HG03520 (cell line): Measurements from ENCODE around the gene CERT1.
"Not testable (repeated sequence)": the region's sequence is repeated elsewhere in the genome, so short reads cannot be mapped to it uniquely, and the experiment has no call there.

Source experiments
- ATAC-seq: cut with Tn5 transposase; IDR thresholded peaks from one replicate; pipeline ENCODE4 v1.9.1; 2021; ENCODE audit warnings: mild to moderate bottlenecking, moderate library complexity; ENCODE audit not compliant: unreplicated experiment

CERT1 gene

GRCh38 chr5:75511435-75512382 is at the start of gene CERT1, which contains the start of gene POLK:
Gene CERT1, minus strand, starts transcription at chr5:75511629. Its CDS starts 422 bp downstream, at chr5:75511207.
Gene POLK, plus strand, starts transcription at chr5:75511891.
- peak; percentile 83 for ATAC-seq

GRCh38 chr5:75560655-75561054 is 49.2 kb upstream of the CERT1 start:
- not testable (repeated sequence) for ATAC-seq

- no peak for ATAC-seq
Observed at GRCh38 chr5:75558981-75559632, 47.7 kb upstream of the CERT1 start.

GRCh38 chr5:75558221-75558620 is 46.8 kb upstream of the CERT1 start:
- ATAC-seq, result no peak

GRCh38 chr5:75553358-75553757 is 41.9 kb upstream of the CERT1 start:
- no peak for ATAC-seq

GRCh38 chr5:75552764-75553163 is 41.3 kb upstream of the CERT1 start:
- no peak for ATAC-seq

GRCh38 chr5:75551471-75551870 is 40.0 kb upstream of the CERT1 start:
- ATAC-seq, result no peak

- ATAC-seq, result no peak
Observed at GRCh38 chr5:75550597-75550996, 39.2 kb upstream of the CERT1 start.

- ATAC-seq, result no peak
Observed at GRCh38 chr5:75547812-75548211, 36.4 kb upstream of the CERT1 start.

- no peak for ATAC-seq
Observed at GRCh38 chr5:75546830-75547229, 35.4 kb upstream of the CERT1 start.

GRCh38 chr5:75545131-75545530 is 33.7 kb upstream of the CERT1 start:
- ATAC-seq, result no peak

GRCh38 chr5:75538211-75538610 is 26.8 kb upstream of the CERT1 start:
- no peak for ATAC-seq

- no peak for ATAC-seq
Observed at GRCh38 chr5:75536694-75537360, 25.4 kb upstream of the CERT1 start.

- no peak for ATAC-seq
Observed at GRCh38 chr5:75536147-75536546, 24.7 kb upstream of the CERT1 start.

- no peak for ATAC-seq
Observed at GRCh38 chr5:75534734-75535133, 23.3 kb upstream of the CERT1 start.

- not testable (repeated sequence) for ATAC-seq
Observed at GRCh38 chr5:75533716-75534115, 22.3 kb upstream of the CERT1 start.

- no peak for ATAC-seq
Observed at GRCh38 chr5:75532190-75532589, 20.8 kb upstream of the CERT1 start.

- no peak for ATAC-seq
Observed at GRCh38 chr5:75529185-75529584, 17.8 kb upstream of the CERT1 start.

GRCh38 chr5:75526070-75526469 is 14.6 kb upstream of the CERT1 start:
- no peak for ATAC-seq

GRCh38 chr5:75525344-75525743 is 13.9 kb upstream of the CERT1 start:
- no peak for ATAC-seq

- no peak for ATAC-seq
Observed at GRCh38 chr5:75524591-75524990, 13.2 kb upstream of the CERT1 start.
